NCI-H524 (cell line): ENCODE results near the gene DSG2.
A peak's percentile ranks its signal among the peaks of the same experiment; 100 is the strongest.

ENCODE experiments used
- DNase-seq, 2 experiments: peaks; one replicate each; lab custom pipeline; 2025; lab: John Stamatoyannopoulos, UW

Gene DSG2

GRCh38 chr18:31555971-31556747, 58.2 kb downstream of the DSG2 start:
- DNase-seq, result peak; percentile 0 to 65

- no peak for DNase-seq
These were observed 59.5 kb downstream of the DSG2 start for GRCh38 chr18:31557446-31557845.

- DNase-seq, result no peak
These were observed 60.6 kb downstream of the DSG2 start for GRCh38 chr18:31558567-31558966.

GRCh38 chr18:31562726-31563125, 64.7 kb downstream of the DSG2 start:
- no peak for DNase-seq

- DNase-seq, result peak in 1 of 2 experiments; percentile 9
These were observed 65.8 kb downstream of the DSG2 start for GRCh38 chr18:31563778-31564177.

GRCh38 chr18:31565345-31565744, 67.4 kb downstream of the DSG2 start:
- no peak for DNase-seq

- peak in 1 of 2 experiments; percentile 14 for DNase-seq
These were observed 68.0 kb downstream of the DSG2 start for GRCh38 chr18:31565782-31566512.

- no peak for DNase-seq
These were observed 68.8 kb downstream of the DSG2 start for GRCh38 chr18:31566576-31567306.

- no peak for DNase-seq
These were observed 74.4 kb downstream of the DSG2 start for GRCh38 chr18:31572368-31572767.

- DNase-seq, result no peak
These were observed 75.1 kb downstream of the DSG2 start for GRCh38 chr18:31573051-31573450.

GRCh38 chr18:31574359-31574758, 76.4 kb downstream of the DSG2 start:
- DNase-seq, result no peak

- DNase-seq, result no peak
These were observed 77.7 kb downstream of the DSG2 start for GRCh38 chr18:31575515-31576257.

GRCh38 chr18:31576670-31577069, 78.7 kb downstream of the DSG2 start:
- no peak for DNase-seq

GRCh38 chr18:31577195-31577594, 79.2 kb downstream of the DSG2 start:
- DNase-seq, result no peak

- no peak for DNase-seq
These were observed 80.1 kb downstream of the DSG2 start for GRCh38 chr18:31578126-31578525.

- DNase-seq, result no peak
These were observed 81.4 kb downstream of the DSG2 start for GRCh38 chr18:31579375-31579774.

GRCh38 chr18:31581498-31582197, 83.7 kb downstream of the DSG2 start:
- DNase-seq, result no peak

GRCh38 chr18:31583185-31583854, 85.3 kb downstream of the DSG2 start:
- no peak for DNase-seq

GRCh38 chr18:31585991-31586390, 88.0 kb downstream of the DSG2 start:
- DNase-seq, result no peak

GRCh38 chr18:31586616-31587015, 88.6 kb downstream of the DSG2 start:
- no peak for DNase-seq

- DNase-seq, result no peak
These were observed 89.6 kb downstream of the DSG2 start for GRCh38 chr18:31587529-31587928.
